Motor neuron (in vitro differentiated cells): Measurements from ENCODE around the gene CAB39. TPM values are rescaled to one million over a fixed set of nuclear protein-coding genes. Genes with fewer than 3 reads are reported as not detected.
"Not testable (repeated sequence)": the region's sequence is repeated elsewhere in the genome, so short reads cannot be mapped to it uniquely, and the experiment has no call there.

Source experiments
- ATAC-seq, 8 experiments: fragments of 200-7000 bp; cut with Tn5 transposase; replicated peaks in 6 of 8; 2 replicates each; pipeline ENCODE4 v1.8.0; 2021; ENCODE audit warnings: mild to moderate bottlenecking in 8 of 8, moderate library complexity in 8 of 8
- H3K27ac ChIP-seq, 2 donors: fragments of 250-450 bp; sonication (Bioruptor Pico); 2 replicates each; pipeline ENCODE4 v1.9.0; 2021; ENCODE audit warnings: antibody characterized with exemption in 2 of 2, mild to moderate bottlenecking in 2 of 2, moderate library complexity in 1 of 2
- H3K4me1 ChIP-seq, 2 donors: fragments of 250-450 bp; sonication (Bioruptor Pico); replicated peaks in 1 of 2; 2 replicates each; pipeline ENCODE4 v1.6.1; 2021; ENCODE audit warnings: antibody characterized with exemption in 2 of 2, mild to moderate bottlenecking in 2 of 2, moderate library complexity in 1 of 2
- H3K4me3 ChIP-seq, 5 donors: fragments of 250-450 bp; sonication (Bioruptor Pico); 2 replicates each; pipeline ENCODE4 v1.9.0; 2021; ENCODE audit warnings: antibody characterized with exemption in 5 of 5, mild to moderate bottlenecking in 5 of 5, moderate library complexity in 4 of 5
- WGBS, 10 experiments: fragments of 450-650 bp; shearing (Covaris generic); methylation state at CpG; one replicate each; pipeline ENCODE4 v1.0.0; 2022; 5-methylcytosine and 5-hydroxymethylcytosine counted together
- in situ Hi-C, 9 experiments: fragments of 400-800 bp; cut with MboI; loops; one replicate each; pipeline ENCODE4 v1.15.0; 2021; ENCODE audit warnings: low sequenced_read_pairs in 9 of 9, low pct_unique_long_range_greater_than_20kb in 2 of 9; ENCODE audit not compliant: unreplicated experiment in 9 of 9
- total RNA-seq, 8 experiments: library from RNA; unstranded; fragments of 300-600 nt; gene quantifications; 2 replicates each; pipeline versions ENCODE4 v1.2.3 to v1.2.4, GENCODE V29; 2022

Gene CAB39
- total RNA-seq, 8 experiments from 2014 or later, result 33.2 to 75.1 (median 40.4) TPM

DNA sequence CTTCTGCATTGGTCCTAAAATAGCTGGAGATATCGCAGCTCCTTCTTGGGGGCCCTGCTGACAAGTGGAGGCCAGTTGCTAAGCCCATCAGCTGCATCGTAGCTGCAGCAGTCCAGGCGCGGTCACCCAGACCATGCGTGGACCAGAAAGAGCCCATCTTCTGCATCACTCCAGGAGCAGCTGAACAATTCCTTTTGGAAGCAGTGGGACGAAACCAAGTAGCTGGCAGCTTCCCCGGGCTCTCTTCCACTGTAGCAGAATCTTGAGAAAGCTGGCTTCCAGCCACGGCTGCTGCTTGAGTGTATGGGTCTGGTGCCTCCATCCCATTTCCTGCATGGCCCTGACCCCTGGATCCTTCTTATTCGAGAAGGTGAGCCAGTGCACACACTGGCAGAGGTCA lies 22.2 kb upstream of the CAB39 start:
- no peak for ATAC-seq
- WGBS, 10 experiments, result 20 to 100% (median 85%) methylated on average over 1 to 4 of the region's 9 CpGs; no CpG with 5 or more reads in 4 of the 10 experiments
- in situ Hi-C loops, result no loop called here
- H3K4me1 ChIP-seq, result peaks cover 0 to 8% of the 10 kb centered on the region in 2 donors
- H3K4me3 ChIP-seq, result no peak overlapping the region
- H3K27ac ChIP-seq, result no peak overlapping the region

DNA sequence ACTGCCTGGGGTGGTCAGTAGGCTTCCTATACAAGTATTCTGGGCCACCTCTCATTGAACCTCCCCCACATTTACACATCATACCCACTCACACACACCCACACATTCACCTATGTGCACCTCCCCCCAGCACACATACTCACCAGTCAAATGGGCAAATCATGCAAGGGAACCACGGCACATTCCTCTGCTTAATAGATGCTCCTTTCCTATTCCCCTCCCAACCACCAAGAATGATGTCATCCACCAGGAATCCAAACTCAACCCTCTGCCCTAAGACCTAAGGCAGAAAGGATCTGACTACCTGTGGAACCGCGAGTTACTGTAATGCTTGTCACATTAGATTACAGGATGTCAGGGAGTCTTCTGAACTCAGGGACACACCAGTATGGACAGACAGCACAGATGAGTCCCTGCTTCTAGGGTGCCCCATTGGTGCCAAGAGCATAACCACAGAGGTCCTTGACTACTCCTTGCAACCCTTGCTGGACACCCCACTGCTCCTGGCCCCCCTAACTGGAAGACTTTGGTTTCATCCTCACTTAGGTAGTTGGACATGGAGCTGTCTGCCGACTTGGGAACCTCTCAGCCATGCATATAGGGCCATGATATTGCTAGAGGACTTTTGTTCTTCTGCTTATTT lies 21.5 kb upstream of the CAB39 start:
- Histone ChIP-seq H3K27ac (no peak overlapping the region), H3K4me3 (no peak overlapping the region), H3K4me1 (peaks cover 0 to 8% of the 10 kb centered on the region in 2 donors)
- ATAC-seq, result peak in 3 of 8 experiments; percentile 35 to 81 (median 60)
- 60 to 100% (median 89%) methylated on average over 1 to 4 of the region's 4 CpGs; no CpG with 5 or more reads in 3 of the 10 experiments for WGBS, 10 experiments
- in situ Hi-C loops, result no loop called here

DNA sequence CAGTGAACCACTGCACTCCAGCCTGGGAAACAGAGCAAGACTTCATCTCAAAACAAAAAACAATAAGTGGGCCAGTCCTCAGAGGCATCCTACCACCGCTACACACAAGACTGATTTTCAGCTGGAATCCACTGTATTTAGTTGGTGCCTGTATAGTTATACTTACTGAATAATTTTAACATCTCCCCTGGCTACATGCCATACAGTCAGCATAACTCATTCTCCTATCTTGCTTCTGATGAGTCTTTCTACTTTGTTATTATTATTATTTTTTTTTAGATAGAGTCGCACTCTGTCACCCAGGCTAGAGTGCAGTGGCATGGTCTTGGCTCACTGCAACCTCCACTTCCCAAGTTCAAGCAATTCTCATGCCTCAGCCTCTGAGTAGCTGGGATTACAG lies 19.9 kb upstream of the CAB39 start:
- no peak overlapping the region for H3K4me3 ChIP-seq
- no peak overlapping the region for H3K27ac ChIP-seq
- peaks cover 0 to 4% of the 10 kb centered on the region in 2 donors for H3K4me1 ChIP-seq
- ATAC-seq, result no peak
- WGBS, 10 experiments, result 55 to 100% (median 86%) methylated on average over 1 to 2 of the region's 2 CpGs; no CpG with 5 or more reads in 3 of the 10 experiments
- in situ Hi-C loops, result no loop called here

DNA sequence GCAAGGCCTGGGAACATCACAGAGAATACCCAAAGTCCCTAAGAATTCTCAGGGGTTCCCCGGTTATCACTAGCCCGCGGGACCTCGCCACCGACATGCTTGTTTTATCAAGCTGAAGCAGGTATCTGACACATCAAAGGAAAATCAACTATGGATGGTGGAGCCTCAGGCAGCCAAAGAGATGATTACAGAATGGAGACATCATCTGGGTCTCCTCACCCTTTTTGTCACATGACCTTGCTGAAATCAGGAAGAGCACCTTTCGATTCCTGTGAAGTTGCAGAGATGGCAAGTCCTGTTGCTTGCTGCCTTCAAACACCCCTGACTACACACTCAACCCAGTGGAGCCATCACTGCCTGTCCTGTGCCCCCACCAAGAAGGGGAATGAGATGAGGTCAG lies 19.2 kb upstream of the CAB39 start:
- Histone ChIP-seq H3K27ac (no peak overlapping the region), H3K4me1 (no peaks in the 10 kb centered on the region), H3K4me3 (no peak overlapping the region)
- ATAC-seq, result no peak
- 62 to 100% (median 96%) methylated on average over 2 to 6 of the region's 6 CpGs; no CpG with 5 or more reads in 6 of the 10 experiments for WGBS, 10 experiments
- in situ Hi-C loops, result no loop called here

DNA sequence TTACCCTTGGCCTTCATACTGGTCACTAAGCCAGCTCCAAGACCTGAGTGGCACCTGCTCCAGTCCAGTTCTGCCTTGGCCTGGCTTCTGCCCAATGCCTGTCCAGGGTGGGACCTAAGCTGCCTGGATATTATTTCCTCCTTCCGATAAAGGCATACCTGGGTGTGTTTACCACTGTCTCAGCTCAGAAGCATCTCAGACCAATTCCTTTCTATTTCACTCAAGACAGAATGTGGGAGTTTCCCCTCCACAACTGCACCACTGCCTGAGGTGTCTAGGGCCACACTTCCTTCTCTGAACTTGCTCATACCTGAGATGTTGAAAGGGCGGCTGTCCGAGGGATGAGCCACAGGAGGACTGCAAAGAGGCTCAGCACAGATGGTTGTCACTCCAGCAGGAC lies 18.4 kb upstream of the CAB39 start:
- no peak for ATAC-seq
- Histone ChIP-seq H3K27ac (no peak overlapping the region), H3K4me1 (no peaks in the 10 kb centered on the region), H3K4me3 (no peak overlapping the region)
- in situ Hi-C loops, result no loop called here
- 90 to 100% (median 100%) methylated on average over 1 to 3 of the region's 3 CpGs; no CpG with 5 or more reads in 3 of the 10 experiments for WGBS, 10 experiments

DNA sequence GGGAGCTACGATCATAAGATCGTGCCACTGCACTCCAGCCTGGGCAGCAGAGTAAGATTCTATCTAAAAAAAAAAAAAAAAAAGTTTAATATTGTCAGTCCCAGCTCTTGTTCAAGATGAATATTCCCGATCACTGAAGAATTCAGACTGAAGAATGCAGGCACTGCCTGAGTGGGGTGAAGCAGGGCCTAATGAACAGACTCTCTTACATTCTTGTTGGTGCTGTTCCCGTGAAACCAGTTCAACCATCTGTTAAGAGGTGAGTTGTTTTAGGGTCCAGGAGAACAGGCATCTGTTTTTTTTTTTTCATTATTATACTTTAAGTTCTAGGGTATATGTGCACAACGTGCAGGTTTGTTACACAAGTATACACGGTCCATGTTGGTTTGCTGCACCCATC lies 17.1 kb upstream of the CAB39 start:
- no peak for ATAC-seq
- no peak overlapping the region for H3K27ac ChIP-seq
- no peaks in the 10 kb centered on the region for H3K4me1 ChIP-seq
- in situ Hi-C loops, result no loop called here
- H3K4me3 ChIP-seq, result no peak overlapping the region
- 53 to 100% (median 84%) methylated on average over 1 to 4 of the region's 6 CpGs; no CpG with 5 or more reads in 1 of the 10 experiments for WGBS, 10 experiments

DNA sequence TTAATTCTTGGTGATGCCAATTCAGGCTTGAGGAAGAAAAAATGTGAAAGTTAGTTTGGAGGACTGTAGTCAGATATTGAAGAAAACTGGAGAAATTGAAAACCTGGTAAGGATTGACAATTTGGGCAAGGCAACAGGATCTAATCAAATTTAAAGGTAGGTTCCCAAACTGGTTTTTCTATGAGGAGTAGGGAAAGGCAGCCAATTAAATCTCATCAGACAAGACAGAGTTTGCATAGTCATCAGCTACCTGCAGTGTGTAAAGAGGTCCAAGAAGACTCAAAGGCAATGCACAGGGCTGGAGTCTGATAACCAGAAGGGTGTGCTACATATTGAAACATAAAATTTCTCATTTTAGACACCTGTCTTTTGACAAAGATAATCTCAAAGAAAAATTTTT lies 16.0 kb upstream of the CAB39 start:
- no peaks in the 10 kb centered on the region for H3K4me1 ChIP-seq
- no peak overlapping the region for H3K27ac ChIP-seq
- in situ Hi-C loops, result no loop called here
- no peak overlapping the region for H3K4me3 ChIP-seq
- no peak for ATAC-seq

DNA sequence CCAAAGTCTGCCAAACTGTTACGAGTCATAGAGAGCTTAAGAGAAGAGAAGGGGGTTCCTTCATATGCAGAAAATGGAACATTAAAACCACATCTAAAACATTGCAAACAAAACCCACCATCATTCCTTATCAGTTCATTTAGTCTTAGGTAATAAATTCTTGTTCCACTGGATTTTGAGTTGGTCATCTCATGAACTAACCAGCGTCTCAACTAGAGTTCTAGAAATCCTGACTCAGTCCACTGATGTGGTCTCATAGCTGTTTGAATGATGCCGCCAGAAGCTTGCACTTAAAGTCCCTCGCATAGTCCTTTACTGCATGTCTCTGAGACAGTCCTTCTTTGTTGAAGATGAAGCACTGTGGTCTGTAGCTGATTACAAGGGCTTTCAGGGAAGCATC lies 15.0 kb upstream of the CAB39 start:
- 50 to 100% (median 90%) methylated on average over 1 to 4 of the region's 4 CpGs; no CpG with 5 or more reads in 1 of the 10 experiments for WGBS, 10 experiments
- no peak overlapping the region for H3K4me3 ChIP-seq
- in situ Hi-C loops, result no loop called here
- ATAC-seq, result peak in 1 of 8 experiments; percentile 44
- H3K27ac ChIP-seq, result no peak overlapping the region
- H3K4me1 ChIP-seq, result no peaks in the 10 kb centered on the region

DNA sequence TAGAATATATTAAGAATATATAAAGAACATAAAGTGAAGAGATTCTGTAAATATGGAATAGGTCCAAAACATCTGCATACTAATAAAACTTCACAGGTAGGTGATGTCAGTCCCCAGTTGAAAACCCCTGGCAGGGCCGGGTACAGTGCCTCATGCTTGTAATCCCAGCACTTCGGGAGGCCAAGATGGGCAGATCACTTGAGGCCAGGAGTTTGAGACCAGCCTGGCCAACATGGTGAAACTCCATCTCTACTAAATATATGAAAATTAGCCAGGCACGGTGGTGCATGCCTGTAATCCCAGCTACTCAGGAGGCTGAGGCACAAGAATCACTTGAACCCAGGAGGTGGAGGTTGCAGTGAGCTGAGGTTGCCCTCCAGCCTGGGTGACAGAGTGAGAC lies 13.9 kb upstream of the CAB39 start:
- H3K4me1 ChIP-seq, H3K27ac ChIP-seq, H3K4me3 ChIP-seq, in situ Hi-C loops, ATAC-seq: not testable (repeated sequence)
- WGBS, 10 experiments, result 50 to 100% (median 83%) methylated on average over 1 to 2 of the region's 3 CpGs; no CpG with 5 or more reads in 3 of the 10 experiments

DNA sequence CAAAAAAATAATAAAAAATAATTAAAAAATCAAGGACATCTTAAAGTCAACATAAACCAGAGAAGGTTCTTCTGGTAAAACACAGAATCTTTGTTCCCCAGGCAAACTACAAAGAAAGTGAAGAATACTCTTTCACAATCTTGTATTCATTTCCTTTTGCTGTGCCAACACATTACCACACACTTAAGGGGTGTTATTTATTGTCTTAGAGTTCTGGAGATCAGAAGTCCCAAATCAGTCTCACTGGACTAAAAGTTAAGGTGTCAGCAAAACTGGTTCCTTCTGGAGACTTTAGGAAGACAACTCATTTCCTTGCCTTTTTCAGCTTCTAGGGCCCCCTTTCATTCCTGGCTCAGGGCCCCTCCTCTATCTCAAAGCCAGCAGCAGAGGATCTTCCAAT lies 12.2 kb upstream of the CAB39 start:
- Histone ChIP-seq H3K27ac (no peak overlapping the region), H3K4me3 (no peak overlapping the region), H3K4me1 (no peaks in the 10 kb centered on the region)
- in situ Hi-C loops, result no loop called here
- no peak for ATAC-seq

DNA sequence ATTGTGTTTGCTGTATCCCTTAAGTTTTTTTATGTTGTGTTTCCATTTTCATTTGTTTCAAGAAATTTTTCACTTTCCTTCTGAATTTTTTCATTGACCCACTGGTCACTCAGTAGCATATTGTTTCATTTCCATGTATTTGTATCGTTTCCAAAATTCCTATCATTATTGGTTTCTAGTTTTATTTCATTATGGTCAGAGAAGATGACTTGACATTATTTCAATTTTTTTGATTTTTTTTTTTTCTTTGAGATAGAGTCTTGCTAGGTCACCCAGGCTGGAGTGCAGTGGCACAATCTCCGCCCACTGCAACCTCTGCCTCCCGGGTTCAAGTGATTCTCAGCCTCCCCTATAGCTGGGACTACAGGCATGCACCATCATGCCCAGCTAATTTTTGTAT lies 11.3 kb upstream of the CAB39 start:
- Histone ChIP-seq H3K27ac (no peak overlapping the region), H3K4me1 (no peaks in the 10 kb centered on the region), H3K4me3 (no peak overlapping the region)
- in situ Hi-C loops, result no loop called here
- no peak for ATAC-seq
- 14 to 100% (median 84%) methylated on average over 1 to 3 of the region's 3 CpGs for WGBS, 10 experiments

DNA sequence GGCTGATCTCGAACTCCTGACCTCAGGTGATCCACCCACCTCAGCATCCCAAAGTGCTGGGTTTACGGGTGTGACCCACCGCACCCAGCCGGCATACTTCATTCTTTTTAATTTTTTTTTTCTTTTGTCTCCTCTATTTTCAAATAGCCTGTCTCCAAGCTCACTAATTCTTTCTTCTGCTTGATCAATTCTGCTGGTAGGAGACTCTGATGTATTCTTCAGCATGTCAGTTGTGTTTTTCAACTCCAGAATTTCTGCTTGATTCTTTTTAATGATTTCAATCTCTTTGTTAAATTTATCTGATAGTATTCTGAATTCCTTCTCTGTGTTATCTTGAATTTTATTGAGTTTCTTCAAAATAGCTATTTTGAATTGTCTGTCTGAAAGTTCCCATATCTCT lies 10.2 kb upstream of the CAB39 start:
- ATAC-seq, in situ Hi-C loops, H3K4me1 ChIP-seq, H3K4me3 ChIP-seq, H3K27ac ChIP-seq: not testable (repeated sequence)
- 40 to 100% (median 70%) methylated on average over 1 to 4 of the region's 4 CpGs for WGBS, 10 experiments

DNA sequence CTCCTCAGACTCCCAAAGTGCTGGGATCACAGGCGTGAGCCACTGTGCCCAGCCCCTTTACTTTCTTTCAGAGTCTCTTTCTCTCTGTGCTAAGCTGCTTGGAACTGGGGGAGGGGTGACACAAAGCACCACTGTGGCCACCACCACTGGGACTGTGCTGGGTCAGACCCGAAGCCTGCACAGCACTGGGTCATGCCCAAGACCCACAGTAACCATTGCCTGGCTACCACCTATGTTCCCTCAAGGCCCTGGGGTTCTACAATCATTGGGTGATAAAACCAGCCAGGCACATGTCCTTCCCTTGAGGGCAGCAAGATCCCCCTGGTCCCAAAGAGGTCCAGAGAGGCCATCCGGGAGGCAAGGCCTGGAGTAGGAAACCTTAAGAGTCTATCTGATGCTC lies 9.1 kb upstream of the CAB39 start:
- WGBS, 10 experiments, result 60 to 100% (median 63%) methylated on average over 1 to 2 of the region's 3 CpGs; no CpG with 5 or more reads in 6 of the 10 experiments
- in situ Hi-C loops, result no loop called here
- Histone ChIP-seq H3K4me1 (no peaks in the 10 kb centered on the region), H3K4me3 (no peak overlapping the region), H3K27ac (no peak overlapping the region)
- no peak for ATAC-seq

DNA sequence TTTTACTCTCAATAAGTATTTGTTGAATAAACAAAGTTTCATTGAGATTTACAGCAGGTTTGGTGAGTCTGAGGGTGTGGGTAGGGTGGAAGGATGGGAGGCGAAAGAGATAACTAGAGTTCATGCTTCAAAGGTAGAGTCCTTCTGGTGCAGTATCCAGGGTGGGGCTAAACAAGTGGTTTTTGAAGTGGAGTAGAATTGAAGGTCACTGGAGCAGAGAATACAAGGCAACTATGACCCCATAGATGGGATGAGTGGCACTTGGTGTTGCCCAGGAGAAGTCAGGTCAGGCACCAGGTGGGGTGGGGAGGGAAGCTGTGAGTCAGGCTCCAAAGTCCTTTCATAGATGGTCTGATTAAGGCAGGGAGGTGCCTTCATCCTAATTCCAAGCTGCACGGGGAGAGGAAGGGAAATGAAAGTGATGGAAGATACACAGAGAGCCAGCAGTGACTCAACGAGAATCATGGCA lies 6.6 kb upstream of the CAB39 start:
- H3K27ac ChIP-seq, result no peak overlapping the region
- no peaks in the 10 kb centered on the region for H3K4me1 ChIP-seq
- no peak overlapping the region for H3K4me3 ChIP-seq
- peak in 1 of 8 experiments; percentile 62 for ATAC-seq
- WGBS, 10 experiments, result 38 to 100% (median 77%) methylated on average over 2 to 3 of the region's 3 CpGs; no CpG with 5 or more reads in 3 of the 10 experiments
- in situ Hi-C loops, result no loop called here
